ENCODE measurements around the gene EIF5A2.

- no peak for TF ChIP-seq CTCF (conservative IDR thresholded peaks at IDR 0.05; ENCODE audit: low read length)
- no peak for TF ChIP-seq EZH2phosphoT487 (IDR thresholded peaks at IDR 0.05; ENCODE audit: borderline replicate concordance)
Observed at GRCh38 chr3:170893895-170894294, 14.5 kb downstream of the EIF5A2 start.
